Measurements from ENCODE around the gene SLC6A16. TPM values are rescaled to one million over a fixed set of nuclear protein-coding genes. Genes with fewer than 3 reads are reported as not detected.
"Not testable (repeated sequence)": the region's sequence is repeated elsewhere in the genome, so short reads cannot be mapped to it uniquely, and the experiment has no call there.

SLC6A16 gene
- total RNA-seq, 1 experiment from 2014 or later: 0.40 TPM

GRCh38 chr19:49338023-49338677 lies 13.2 kb upstream of the SLC6A16 start:
- Histone ChIP-seq H3K36me3 (peaks cover 26% of the 10 kb centered on the region), H3K27me3 (no peaks in the 10 kb centered on the region), H3K27ac (no peak overlapping the region), H3K4me1 (no peaks in the 10 kb centered on the region), H3K4me3 (no peak overlapping the region), H3K9me3 (replicated peaks) (no peaks in the 10 kb centered on the region)
- no peak for DNase-seq

DNA sequence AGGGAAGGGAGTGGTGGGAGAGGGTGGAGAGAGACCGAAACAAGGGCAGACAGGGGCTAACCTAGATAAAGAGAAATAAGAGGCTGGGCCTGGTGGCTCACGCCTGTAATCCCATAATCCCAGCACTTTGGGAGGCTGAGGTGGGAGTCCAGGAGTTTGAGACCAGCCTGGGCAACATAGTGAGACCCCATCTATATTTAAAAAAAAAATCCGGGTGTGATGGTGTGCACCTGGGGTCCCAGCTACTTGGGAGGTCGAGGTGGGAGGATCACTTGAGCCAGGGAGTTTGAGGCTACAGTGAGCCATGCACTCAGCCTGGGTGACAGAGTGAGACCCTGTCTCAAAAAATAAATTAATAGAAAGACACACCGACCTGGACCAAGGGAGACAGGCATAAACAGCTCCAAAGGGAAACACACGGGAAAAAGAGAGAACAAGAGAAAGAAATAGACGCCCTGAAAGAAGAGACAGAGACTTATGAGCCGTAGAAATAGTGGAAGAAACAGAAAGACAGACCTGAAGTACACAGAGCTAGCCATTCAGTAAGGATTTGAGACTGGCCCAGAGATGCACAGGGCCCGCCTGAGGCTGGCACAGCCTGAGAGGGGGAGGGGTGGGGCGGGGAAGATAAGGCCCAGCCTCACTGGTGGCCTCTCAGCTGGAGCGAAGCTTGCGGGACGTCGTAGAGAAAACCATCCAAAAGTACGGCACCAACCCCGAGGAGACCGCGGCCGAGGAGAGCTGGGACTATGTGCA lies 12.5 kb upstream of the SLC6A16 start:
- Histone ChIP-seq H3K9me3 (replicated peaks) (no peaks in the 10 kb centered on the region), H3K27me3 (no peaks in the 10 kb centered on the region), H3K27ac (no peak overlapping the region), H3K36me3 (peaks cover 19% of the 10 kb centered on the region), H3K4me1 (no peaks in the 10 kb centered on the region), H3K4me3 (no peak overlapping the region)
- no peak for DNase-seq

GRCh38 chr19:49336482-49337266 lies 11.7 kb upstream of the SLC6A16 start:
- Histone ChIP-seq H3K27me3 (no peaks in the 10 kb centered on the region), H3K27ac (no peak overlapping the region), H3K9me3 (replicated peaks) (no peaks in the 10 kb centered on the region), H3K4me3 (no peak overlapping the region), H3K36me3 (peaks cover 13% of the 10 kb centered on the region; the same call in 1 of the 2 replicates), H3K4me1 (no peaks in the 10 kb centered on the region)
- DNase-seq: no peak

- Histone ChIP-seq H3K27ac (no peak overlapping the region), H3K4me1 (no peaks in the 10 kb centered on the region), H3K27me3 (no peaks in the 10 kb centered on the region), H3K4me3 (no peak overlapping the region), H3K9me3 (replicated peaks) (no peaks in the 10 kb centered on the region), H3K36me3 (peaks cover 6% of the 10 kb centered on the region; the same call in 1 of the 2 replicates)
- DNase-seq: no peak
Observed at GRCh38 chr19:49335784-49336481, 10.9 kb upstream of the SLC6A16 start.

DNA sequence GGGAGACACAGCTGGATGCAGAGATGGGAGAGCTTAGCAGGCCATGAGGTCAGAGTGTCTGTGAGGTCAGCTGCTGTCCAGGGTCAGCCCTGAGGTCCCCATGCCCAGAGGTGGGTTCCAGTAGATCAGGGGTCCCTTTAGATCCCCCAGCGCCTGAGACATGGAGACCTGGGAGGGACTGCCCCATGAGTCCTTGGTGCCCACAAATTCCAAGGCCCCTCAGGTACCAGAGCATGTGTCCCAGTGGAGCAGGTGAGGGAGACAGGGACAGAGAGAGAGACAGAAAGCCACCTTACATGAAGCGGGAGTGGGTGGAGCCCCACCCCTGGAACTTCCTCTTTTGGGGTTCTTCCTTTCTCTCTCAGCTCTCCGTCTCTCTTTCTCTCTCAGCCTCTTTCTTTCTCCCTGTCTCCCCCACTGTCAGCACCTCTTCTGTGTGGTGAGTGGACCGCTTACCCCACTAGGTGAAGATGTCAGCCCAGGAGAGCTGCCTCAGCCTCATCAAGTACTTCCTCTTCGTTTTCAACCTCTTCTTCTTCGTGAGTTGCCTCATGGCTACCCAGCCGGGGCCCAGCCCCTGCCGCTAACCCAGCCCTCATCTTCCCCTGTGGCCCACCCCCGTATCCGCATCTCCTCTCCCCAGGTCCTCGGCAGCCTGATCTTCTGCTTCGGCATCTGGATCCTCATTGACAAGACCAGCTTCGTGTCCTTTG lies 10.2 kb upstream of the SLC6A16 start, which contains the start of gene CD37:
Gene CD37 (plus strand): TSS at position 336 of the 713 bp plus-strand sequence. CDS start 135 bp downstream, at position 471.
- no peak within 1 kb of the TSS for H3K4me3 ChIP-seq
- no peaks in the 10 kb centered on the region for H3K9me3 ChIP-seq (replicated peaks)
- no peak for DNase-seq
- no peak within 1 kb of the TSS for H3K27ac ChIP-seq
- H3K36me3 ChIP-seq: 0 out of 2 replicates have a peak, but pooled peaks cover under 1% of the 10 kb centered on the region
- no peaks in the 10 kb centered on the region for H3K27me3 ChIP-seq
- H3K4me1 ChIP-seq: no peaks in the 10 kb centered on the region

DNA sequence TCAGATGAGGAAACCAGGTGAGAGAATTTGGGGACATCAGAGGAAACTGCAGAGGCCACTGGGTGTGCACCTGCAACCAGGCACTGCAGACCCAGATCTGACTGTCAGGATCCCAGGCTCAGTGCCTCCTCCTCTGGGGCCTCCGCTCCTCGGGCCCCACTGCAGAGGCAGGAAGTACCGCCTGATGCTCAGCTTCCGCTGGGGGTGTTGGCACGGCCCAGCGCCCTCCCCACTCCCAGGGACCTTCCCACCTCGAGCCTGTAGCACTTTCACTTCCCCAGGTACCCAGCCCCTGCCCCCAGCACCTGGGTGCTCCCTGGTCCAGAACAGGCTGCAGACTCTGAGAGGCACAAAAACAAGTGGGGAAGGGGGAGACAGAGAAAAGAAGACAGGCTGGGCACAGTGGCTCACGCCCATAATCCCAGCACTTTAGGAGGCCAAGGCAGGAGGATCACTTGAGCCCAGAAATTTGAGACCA lies 8.9 kb upstream of the SLC6A16 start:
- no peaks in the 10 kb centered on the region for H3K36me3 ChIP-seq
- H3K9me3 ChIP-seq (replicated peaks): no peaks in the 10 kb centered on the region
- H3K4me3 ChIP-seq: no peak overlapping the region
- H3K27ac ChIP-seq: no peak overlapping the region
- no peaks in the 10 kb centered on the region for H3K27me3 ChIP-seq
- H3K4me1 ChIP-seq: no peaks in the 10 kb centered on the region
- no peak for DNase-seq

GRCh38 chr19:49333418-49333805 lies 8.4 kb upstream of the SLC6A16 start:
- no peak overlapping the region for H3K4me3 ChIP-seq
- no peaks in the 10 kb centered on the region for H3K27me3 ChIP-seq
- no peak overlapping the region for H3K27ac ChIP-seq
- H3K4me1 ChIP-seq: no peaks in the 10 kb centered on the region
- H3K9me3 ChIP-seq (replicated peaks): no peaks in the 10 kb centered on the region
- H3K36me3 ChIP-seq: no peaks in the 10 kb centered on the region
- DNase-seq: no peak

DNA sequence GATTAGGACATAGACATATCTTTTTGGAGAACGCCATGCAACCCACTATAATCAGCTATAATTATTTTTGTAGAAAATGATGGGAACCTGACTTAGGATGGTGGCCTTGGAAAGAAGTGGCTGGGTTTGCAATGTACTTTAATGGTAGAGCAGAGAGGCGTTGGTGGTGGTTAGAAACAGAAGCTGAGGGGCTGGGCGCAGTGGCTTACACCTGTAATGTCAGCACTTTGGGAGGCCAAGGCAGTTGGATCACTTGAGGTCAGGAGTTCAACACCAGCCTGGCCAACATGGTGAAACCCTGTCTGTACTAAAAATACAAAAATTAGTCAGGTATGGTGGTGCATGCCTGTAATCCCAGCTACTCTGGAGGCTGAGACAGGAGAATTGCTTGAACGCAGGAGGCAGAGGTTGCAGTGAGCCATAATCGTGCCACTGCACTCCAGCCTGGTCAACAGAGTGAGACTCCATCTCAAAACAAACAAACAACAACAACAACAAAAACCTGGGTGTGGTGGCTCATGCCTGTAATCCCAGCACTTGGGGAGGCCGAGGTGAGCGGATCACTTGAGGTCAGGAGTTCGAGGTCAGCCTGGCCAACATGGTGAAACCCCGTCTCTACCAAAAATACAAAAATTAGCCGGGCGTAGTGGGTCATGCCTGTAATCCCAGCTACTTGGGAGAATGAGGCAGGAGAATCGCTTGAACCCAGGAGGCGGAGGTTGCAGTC lies 7.9 kb upstream of the SLC6A16 start:
- DNase-seq; H3K27me3 ChIP-seq; H3K36me3 ChIP-seq; H3K4me1 ChIP-seq; H3K9me3 ChIP-seq (replicated peaks); H3K4me3 ChIP-seq; H3K27ac ChIP-seq: not testable (repeated sequence)

- H3K36me3 ChIP-seq: no peaks in the 10 kb centered on the region
- peak; percentile 51 to 73 for DNase-seq
- H3K27ac ChIP-seq: no peak overlapping the region
- H3K4me1 ChIP-seq: no peaks in the 10 kb centered on the region
- no peak overlapping the region for H3K4me3 ChIP-seq
- H3K27me3 ChIP-seq: no peaks in the 10 kb centered on the region
- H3K9me3 ChIP-seq (replicated peaks): no peaks in the 10 kb centered on the region
Observed at GRCh38 chr19:49331616-49332055, 6.6 kb upstream of the SLC6A16 start.

- not testable (repeated sequence) for H3K36me3 ChIP-seq; DNase-seq; H3K27me3 ChIP-seq; H3K4me1 ChIP-seq; H3K9me3 ChIP-seq (replicated peaks); H3K27ac ChIP-seq; H3K4me3 ChIP-seq
Observed at GRCh38 chr19:49331187-49331586, 6.2 kb upstream of the SLC6A16 start.

DNA sequence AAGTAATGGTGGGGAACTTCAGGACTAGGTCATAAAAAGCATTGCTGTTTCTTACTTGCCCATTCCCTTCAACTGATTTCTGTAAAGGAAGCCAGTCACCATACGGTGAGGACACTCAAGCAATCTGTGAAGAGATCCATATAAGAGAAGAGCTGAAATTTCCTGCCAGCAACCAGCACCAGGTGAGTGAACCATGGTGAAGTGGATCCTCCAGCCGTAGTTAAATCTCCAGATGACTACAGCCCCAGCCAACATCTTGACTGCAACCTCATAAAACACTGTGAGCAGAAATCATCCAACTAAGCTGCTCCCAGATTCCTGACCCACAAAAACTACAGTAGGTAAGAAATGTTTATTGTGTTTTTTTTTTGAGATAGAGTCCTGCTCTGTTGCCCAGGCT lies 3.8 kb upstream of the SLC6A16 start:
- no peaks in the 10 kb centered on the region for H3K4me1 ChIP-seq
- no peaks in the 10 kb centered on the region for H3K9me3 ChIP-seq (replicated peaks)
- H3K27ac ChIP-seq: no peak overlapping the region
- 0 out of 2 replicates have a peak, but pooled peaks cover 2% of the 10 kb centered on the region for H3K36me3 ChIP-seq
- DNase-seq: no peak
- H3K27me3 ChIP-seq: no peaks in the 10 kb centered on the region
- no peak overlapping the region for H3K4me3 ChIP-seq

DNA sequence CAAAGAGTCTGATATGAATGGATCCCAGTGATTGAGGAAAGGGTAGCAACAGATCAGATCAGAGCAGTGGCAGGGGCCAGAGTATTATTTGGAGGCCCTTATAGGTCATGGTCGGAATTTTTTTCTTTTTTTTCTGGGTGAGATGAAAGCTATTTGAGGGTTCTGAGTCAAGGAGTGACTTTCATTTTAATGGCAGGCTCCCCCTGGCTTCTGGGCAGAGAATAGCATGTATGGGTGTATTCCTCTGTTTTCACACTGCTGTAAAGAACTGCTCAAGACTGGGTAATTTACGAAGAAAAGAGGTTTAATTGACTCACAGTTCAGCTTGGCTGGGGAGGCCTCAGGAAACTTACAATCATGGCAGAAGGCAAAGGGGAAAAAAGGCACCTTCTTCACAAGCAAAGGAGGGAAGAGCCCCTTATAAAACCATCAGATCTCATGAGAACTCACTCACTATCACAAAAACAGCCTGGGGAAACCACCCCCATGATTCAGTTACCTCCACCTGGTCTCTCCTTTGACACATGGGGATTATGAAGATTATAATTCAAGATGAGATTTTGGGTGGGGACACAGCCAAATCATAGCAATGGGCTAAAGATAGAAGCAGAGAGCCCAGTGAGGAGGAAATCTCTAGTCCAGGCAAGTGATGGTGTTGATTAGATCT lies 3.0 kb upstream of the SLC6A16 start:
- H3K27ac ChIP-seq: no peak overlapping the region
- 0 out of 2 replicates have a peak, but pooled peaks cover 2% of the 10 kb centered on the region for H3K36me3 ChIP-seq
- no peak overlapping the region for H3K4me3 ChIP-seq
- no peaks in the 10 kb centered on the region for H3K4me1 ChIP-seq
- peak in 1 of 2 experiments; percentile 51 for DNase-seq
- H3K9me3 ChIP-seq (replicated peaks): peaks cover 6% of the 10 kb centered on the region; the same call in 1 of the 2 replicates
- no peaks in the 10 kb centered on the region for H3K27me3 ChIP-seq

All from SJCRH30 (cell line).